KOPT-K1 (cell line): ENCODE measurements around the gene GALNT2.
A peak's percentile ranks its signal among the peaks of the same experiment; 100 is the strongest.

ENCODE experiments used
- H3K27ac ChIP-seq: fragments of 200-600 bp; sonication (generic); 2 replicates; pipeline ENCODE4 v1.5.1; 2016; ENCODE audit warnings: antibody characterized with exemption, mild to moderate bottlenecking, low read depth, low read length; ENCODE audit not compliant: poor library complexity, severe bottlenecking
- H3K36me3 ChIP-seq: fragments of 200-600 bp; sonication (generic); 2 replicates; pipeline ENCODE4 v1.5.1; 2017; ENCODE audit warnings: antibody characterized with exemption, mild to moderate bottlenecking, low read length, moderate library complexity; ENCODE audit not compliant: insufficient read depth
- H3K9me3 ChIP-seq: fragments of 200-600 bp; sonication (generic); 2 replicates; pipeline ENCODE4 v1.5.1; 2017; ENCODE audit warnings: antibody characterized with exemption, low read length, mild to moderate bottlenecking; ENCODE audit not compliant: insufficient read depth, poor library complexity, severe bottlenecking

GALNT2 gene

GRCh38 chr1:230074270-230074669, 7.2 kb downstream of the GALNT2 start:
- H3K9me3 ChIP-seq: no peaks in the 10 kb centered on the region
- peaks cover 31% of the 10 kb centered on the region for H3K36me3 ChIP-seq
- peak overlapping the region; percentile 57 for H3K27ac ChIP-seq

GRCh38 chr1:230074762-230075161, 7.7 kb downstream of the GALNT2 start:
- Histone ChIP-seq H3K27ac (peak overlapping the region; percentile 57), H3K9me3 (no peaks in the 10 kb centered on the region)

GRCh38 chr1:230076121-230076520, 9.1 kb downstream of the GALNT2 start:
- no peaks in the 10 kb centered on the region for H3K9me3 ChIP-seq

More at GRCh38 chr1:230074762-230075161, 7.7 kb downstream of the GALNT2 start:
- peaks cover 36% of the 10 kb centered on the region for H3K36me3 ChIP-seq

GRCh38 chr1:230077011-230077410, 10.0 kb downstream of the GALNT2 start:
- Histone ChIP-seq H3K27ac (peak overlapping the region; percentile 46), H3K9me3 (no peaks in the 10 kb centered on the region), H3K36me3 (peaks cover 56% of the 10 kb centered on the region)

More at GRCh38 chr1:230076121-230076520, 9.1 kb downstream of the GALNT2 start:
- H3K36me3 ChIP-seq: peaks cover 47% of the 10 kb centered on the region
- H3K27ac ChIP-seq: peak overlapping the region; percentile 46

- Histone ChIP-seq H3K9me3 (no peaks in the 10 kb centered on the region), H3K36me3 (peaks cover 62% of the 10 kb centered on the region), H3K27ac (peak overlapping the region; percentile 46)
Measured at GRCh38 chr1:230077436-230078213, 10.6 kb downstream of the GALNT2 start.

- peak overlapping the region; percentile 44 for H3K27ac ChIP-seq
- H3K9me3 ChIP-seq: no peaks in the 10 kb centered on the region
- peaks cover 62% of the 10 kb centered on the region for H3K36me3 ChIP-seq
Measured at GRCh38 chr1:230079199-230080024, 12.4 kb downstream of the GALNT2 start.

- Histone ChIP-seq H3K36me3 (peaks cover 57% of the 10 kb centered on the region), H3K9me3 (no peaks in the 10 kb centered on the region), H3K27ac (peak overlapping the region; percentile 44)
Measured at GRCh38 chr1:230080822-230081221, 13.8 kb downstream of the GALNT2 start.

- no peak overlapping the region for H3K27ac ChIP-seq
Measured at GRCh38 chr1:230081751-230082150, 14.7 kb downstream of the GALNT2 start.

GRCh38 chr1:230082211-230082610, 15.2 kb downstream of the GALNT2 start:
- no peak overlapping the region for H3K27ac ChIP-seq

More at GRCh38 chr1:230081751-230082150, 14.7 kb downstream of the GALNT2 start:
- H3K36me3 ChIP-seq: peaks cover 48% of the 10 kb centered on the region
- no peaks in the 10 kb centered on the region for H3K9me3 ChIP-seq

GRCh38 chr1:230083053-230083452, 16.0 kb downstream of the GALNT2 start:
- H3K27ac ChIP-seq: peak overlapping the region; percentile 94

More at GRCh38 chr1:230082211-230082610, 15.2 kb downstream of the GALNT2 start:
- no peaks in the 10 kb centered on the region for H3K9me3 ChIP-seq
- peaks cover 43% of the 10 kb centered on the region for H3K36me3 ChIP-seq

GRCh38 chr1:230083746-230084407, 16.8 kb downstream of the GALNT2 start:
- Histone ChIP-seq H3K27ac (peak overlapping the region; percentile 94), H3K9me3 (no peaks in the 10 kb centered on the region), H3K36me3 (peaks cover 35% of the 10 kb centered on the region)

More at GRCh38 chr1:230083053-230083452, 16.0 kb downstream of the GALNT2 start:
- H3K9me3 ChIP-seq: no peaks in the 10 kb centered on the region
- H3K36me3 ChIP-seq: peaks cover 35% of the 10 kb centered on the region

GRCh38 chr1:230084408-230085177, 17.6 kb downstream of the GALNT2 start:
- Histone ChIP-seq H3K9me3 (no peaks in the 10 kb centered on the region), H3K27ac (peak overlapping the region; percentile 94), H3K36me3 (peaks cover 35% of the 10 kb centered on the region)

- Histone ChIP-seq H3K36me3 (peaks cover 37% of the 10 kb centered on the region), H3K27ac (peak overlapping the region; percentile 94), H3K9me3 (no peaks in the 10 kb centered on the region)
Measured at GRCh38 chr1:230085178-230085515, 18.1 kb downstream of the GALNT2 start.

- peaks cover 36% of the 10 kb centered on the region for H3K36me3 ChIP-seq
- H3K27ac ChIP-seq: peak overlapping the region; percentile 94
- H3K9me3 ChIP-seq: no peaks in the 10 kb centered on the region
Measured at GRCh38 chr1:230086151-230086550, 19.1 kb downstream of the GALNT2 start.
